Astrocyte (in vitro differentiated cells and primary cell): ENCODE measurements around the gene PDCD1. TPM values are rescaled to one million over a fixed set of nuclear protein-coding genes. Genes with fewer than 3 reads are reported as not detected.

Experiments used
- DNase-seq: peaks from one replicate; pipeline ENCODE4 v3.0.0-alpha.2; 2010; ENCODE audit warnings: low read depth
- FAIRE-seq: peaks from 2 replicates; lab custom pipeline; 2011; peaks lifted over from hg19 to GRCh38; lab: Jason Lieb, UNC
- H2AFZ ChIP-seq: 2 replicates; pipeline ENCODE4 v1.6.0; 2012; ENCODE audit warnings: low read depth, low read length, inconsistent platforms
- H3K27ac ChIP-seq: 2 replicates; pipeline ENCODE4 v1.5.1; 2011; ENCODE audit warnings: low read depth, low read length, inconsistent platforms
- H3K27me3 ChIP-seq: 2 replicates; pipeline ENCODE4 v1.6.0; 2011; ENCODE audit warnings: low read length, inconsistent platforms; ENCODE audit not compliant: insufficient read depth
- H3K36me3 ChIP-seq: 2 replicates; pipeline ENCODE4 v1.5.1; 2011; ENCODE audit warnings: low read length, inconsistent platforms; ENCODE audit not compliant: insufficient read depth
- H3K4me1 ChIP-seq: 2 replicates; pipeline ENCODE4 v1.5.1; 2011; ENCODE audit warnings: low read length, inconsistent platforms; ENCODE audit not compliant: insufficient read depth
- H3K4me2 ChIP-seq: 2 replicates; pipeline ENCODE4 v1.6.0; 2012; ENCODE audit warnings: low read length, inconsistent platforms
- H3K4me3 ChIP-seq: 2 replicates; pipeline ENCODE4 v1.5.1; 2011; ENCODE audit warnings: low read depth, mild to moderate bottlenecking, low read length, inconsistent platforms; ENCODE audit not compliant: insufficient read depth
- H3K79me2 ChIP-seq: 2 replicates; pipeline ENCODE4 v1.6.0; 2012; ENCODE audit warnings: mild to moderate bottlenecking, low read length, inconsistent platforms; ENCODE audit not compliant: insufficient read depth
- H3K9ac ChIP-seq: 2 replicates; pipeline ENCODE4 v1.6.0; 2012; ENCODE audit warnings: mild to moderate bottlenecking, low read length, inconsistent platforms
- H3K9me3 ChIP-seq: 2 replicates; pipeline ENCODE4 v1.5.1; 2012; ENCODE audit warnings: low read depth, mild to moderate bottlenecking, low read length, inconsistent platforms; ENCODE audit not compliant: insufficient read depth
- H4K20me1 ChIP-seq: 2 replicates; pipeline ENCODE4 v1.6.0; 2012; ENCODE audit warnings: low read length, inconsistent platforms; ENCODE audit not compliant: insufficient read depth
- H3K27ac Mint-ChIP-seq: one replicate; pipeline ENCODE4 v1.8.0; 2021; ENCODE audit warnings: mild to moderate bottlenecking, mixed read lengths; ENCODE audit not compliant: unreplicated experiment
- H3K27me3 Mint-ChIP-seq: one replicate; pipeline ENCODE4 v1.8.0; 2021; ENCODE audit warnings: low read depth, mixed read lengths; ENCODE audit not compliant: unreplicated experiment
- H3K36me3 Mint-ChIP-seq: one replicate; pipeline ENCODE4 v1.8.0; 2021; ENCODE audit warnings: low read depth, mixed read lengths; ENCODE audit not compliant: unreplicated experiment
- H3K4me1 Mint-ChIP-seq: one replicate; pipeline ENCODE4 v1.8.0; 2021; ENCODE audit warnings: low read depth, mixed read lengths; ENCODE audit not compliant: unreplicated experiment
- H3K4me3 Mint-ChIP-seq: one replicate; pipeline ENCODE4 v1.8.0; 2021; ENCODE audit warnings: mild to moderate bottlenecking, moderate library complexity, mixed read lengths; ENCODE audit not compliant: unreplicated experiment
- H3K9me3 Mint-ChIP-seq: one replicate; pipeline ENCODE4 v1.8.0; 2021; ENCODE audit warnings: mild to moderate bottlenecking, mixed read lengths; ENCODE audit not compliant: unreplicated experiment
- EZH2 ChIP-seq: IDR thresholded peaks from 2 replicates; pipeline ENCODE4 v1.6.1; 2012; ENCODE audit warnings: mild to moderate bottlenecking, low read length, inconsistent platforms; ENCODE audit not compliant: insufficient read depth
- total RNA-seq: library from RNA; stranded (reverse); gene quantifications from 2 replicates; pipeline ENCODE4 v1.2.1, GENCODE V29; 2021
- TF ChIP-seq, protein P1 (sequence below): IDR thresholded peaks from 2 replicates; pipeline ENCODE4 v1.5.1; 2011; ENCODE audit warnings: low read depth, mild to moderate bottlenecking, inconsistent platforms, low read length, moderate library complexity; ENCODE audit not compliant: insufficient read depth

The PDCD1 gene
- total RNA-seq, 1 donor from 2014 or later: not detected

DNA sequence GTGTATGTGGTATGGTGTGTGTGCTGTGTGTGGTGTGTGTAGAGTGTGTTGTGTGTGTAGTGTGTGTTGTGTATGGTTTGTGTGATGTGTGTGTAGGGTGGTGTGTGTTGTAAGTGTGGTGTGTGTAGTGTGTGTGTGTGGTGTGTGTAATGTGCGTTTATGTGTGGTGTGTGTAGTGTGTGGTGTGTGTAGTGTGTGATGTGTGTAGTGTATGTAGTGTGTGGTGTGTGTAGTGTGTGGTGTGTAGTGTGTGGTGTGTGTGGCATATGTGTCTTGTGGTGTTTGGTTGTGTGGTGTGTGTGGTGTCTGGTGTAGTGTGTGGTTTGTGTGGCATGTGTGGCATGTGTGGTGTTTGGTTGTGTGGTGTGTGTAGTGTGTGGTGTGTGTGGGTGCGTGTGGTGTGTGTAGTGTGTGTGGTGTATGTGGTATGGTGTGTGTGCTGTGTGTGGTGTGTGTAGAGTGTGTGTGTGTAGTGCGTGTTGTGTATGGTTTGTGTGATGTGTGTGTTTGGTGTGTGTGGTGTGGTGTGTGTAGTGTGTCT, 6.8 kb upstream of the PDCD1 start:
- FAIRE-seq: peak; percentile 81
- H3K9ac ChIP-seq: no peak overlapping the region
- no peak overlapping the region for H3K27ac Mint-ChIP-seq

GRCh38 chr2:241864850-241865213, 6.1 kb upstream of the PDCD1 start:
- H3K79me2 ChIP-seq: no peaks in the 10 kb centered on the region
- TF ChIP-seq EZH2: no peak
- TF ChIP-seq, protein P1, sequence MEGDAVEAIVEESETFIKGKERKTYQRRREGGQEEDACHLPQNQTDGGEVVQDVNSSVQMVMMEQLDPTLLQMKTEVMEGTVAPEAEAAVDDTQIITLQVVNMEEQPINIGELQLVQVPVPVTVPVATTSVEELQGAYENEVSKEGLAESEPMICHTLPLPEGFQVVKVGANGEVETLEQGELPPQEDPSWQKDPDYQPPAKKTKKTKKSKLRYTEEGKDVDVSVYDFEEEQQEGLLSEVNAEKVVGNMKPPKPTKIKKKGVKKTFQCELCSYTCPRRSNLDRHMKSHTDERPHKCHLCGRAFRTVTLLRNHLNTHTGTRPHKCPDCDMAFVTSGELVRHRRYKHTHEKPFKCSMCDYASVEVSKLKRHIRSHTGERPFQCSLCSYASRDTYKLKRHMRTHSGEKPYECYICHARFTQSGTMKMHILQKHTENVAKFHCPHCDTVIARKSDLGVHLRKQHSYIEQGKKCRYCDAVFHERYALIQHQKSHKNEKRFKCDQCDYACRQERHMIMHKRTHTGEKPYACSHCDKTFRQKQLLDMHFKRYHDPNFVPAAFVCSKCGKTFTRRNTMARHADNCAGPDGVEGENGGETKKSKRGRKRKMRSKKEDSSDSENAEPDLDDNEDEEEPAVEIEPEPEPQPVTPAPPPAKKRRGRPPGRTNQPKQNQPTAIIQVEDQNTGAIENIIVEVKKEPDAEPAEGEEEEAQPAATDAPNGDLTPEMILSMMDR: no peak
- peaks cover 20% of the 10 kb centered on the region for H4K20me1 ChIP-seq
- FAIRE-seq (no peak), DNase-seq (no peak)
- H3K36me3 ChIP-seq: no peaks in the 10 kb centered on the region
- Mint-ChIP-seq H3K36me3 (no peaks in the 10 kb centered on the region), H3K4me1 (no peaks in the 10 kb centered on the region), H3K27me3 (peaks cover 10% of the 10 kb centered on the region), H3K4me3 (no peak overlapping the region), H3K27ac (no peak overlapping the region), H3K9me3 (no peaks in the 10 kb centered on the region)
- H3K27ac ChIP-seq: no peak overlapping the region
- peaks cover 15% of the 10 kb centered on the region for H3K9me3 ChIP-seq
- H3K27me3 ChIP-seq: peaks cover 35% of the 10 kb centered on the region
- H3K4me1 ChIP-seq: no peaks in the 10 kb centered on the region
- H2AFZ ChIP-seq: no peak overlapping the region
- no peak overlapping the region for H3K4me3 ChIP-seq
- H3K4me2 ChIP-seq: no peak overlapping the region
- H3K9ac ChIP-seq: no peak overlapping the region

More for the DNA sequence above, 6.8 kb upstream of the PDCD1 start:
- Mint-ChIP-seq H3K4me3 (no peak overlapping the region), H3K36me3 (no peaks in the 10 kb centered on the region), H3K9me3 (no peaks in the 10 kb centered on the region), H3K27me3 (peaks cover 10% of the 10 kb centered on the region), H3K4me1 (no peaks in the 10 kb centered on the region)
- no peak for TF ChIP-seq EZH2
- TF ChIP-seq, protein P1: no peak
- H3K27me3 ChIP-seq: peaks cover 37% of the 10 kb centered on the region
- DNase-seq: no peak
- no peak overlapping the region for H2AFZ ChIP-seq
- no peaks in the 10 kb centered on the region for H3K79me2 ChIP-seq
- no peak overlapping the region for H3K4me3 ChIP-seq
- no peak overlapping the region for H3K27ac ChIP-seq
- H3K4me1 ChIP-seq: no peaks in the 10 kb centered on the region
- H3K4me2 ChIP-seq: no peak overlapping the region
- H4K20me1 ChIP-seq: peaks cover 20% of the 10 kb centered on the region
- peaks cover 15% of the 10 kb centered on the region for H3K9me3 ChIP-seq
- no peaks in the 10 kb centered on the region for H3K36me3 ChIP-seq

DNA sequence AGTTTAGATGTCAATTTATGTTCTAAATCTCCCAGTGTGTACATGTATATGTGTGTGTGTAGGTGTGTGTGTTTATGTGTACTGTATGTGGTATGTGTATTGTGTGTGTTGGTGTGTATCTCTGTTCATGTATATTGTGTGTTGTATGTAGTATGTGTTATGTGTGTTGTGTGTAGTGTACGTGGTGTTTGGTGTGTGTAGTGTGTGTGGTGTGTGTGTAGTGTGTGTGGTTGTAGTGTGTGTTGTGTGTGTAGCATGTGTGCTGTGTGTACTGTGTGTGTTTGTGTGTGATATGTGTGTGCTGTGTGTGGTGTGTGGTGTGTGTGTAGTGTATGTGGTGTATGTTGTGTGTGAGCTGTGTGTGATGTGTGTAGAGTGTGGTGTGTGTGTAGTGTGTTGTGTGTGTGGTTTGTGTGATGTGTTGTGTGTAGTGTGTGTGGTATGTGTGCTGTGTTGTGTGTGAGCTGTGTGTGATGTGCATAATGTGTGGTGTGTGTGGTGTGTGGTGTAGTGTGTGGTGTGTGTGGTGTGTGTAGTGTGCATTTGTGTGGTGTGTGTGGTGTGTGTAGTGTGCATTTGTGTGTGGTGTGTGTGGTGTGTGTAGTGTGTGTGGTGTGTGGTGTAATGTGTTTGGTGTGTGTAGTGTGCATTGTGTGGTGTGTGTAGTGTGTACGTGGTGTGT, 5.6 kb upstream of the PDCD1 start:
- Histone ChIP-seq H3K9ac (no peak overlapping the region), H3K4me3 (no peak overlapping the region), H3K27ac (no peak overlapping the region), H4K20me1 (peaks cover 20% of the 10 kb centered on the region), H3K4me1 (no peaks in the 10 kb centered on the region), H3K4me2 (no peak overlapping the region), H3K36me3 (no peaks in the 10 kb centered on the region), H2AFZ (no peak overlapping the region), H3K79me2 (no peaks in the 10 kb centered on the region), H3K9me3 (peaks cover 15% of the 10 kb centered on the region), H3K27me3 (peaks cover 35% of the 10 kb centered on the region)
- TF ChIP-seq EZH2: no peak
- TF ChIP-seq, protein P1: no peak
- no peaks in the 10 kb centered on the region for H3K9me3 Mint-ChIP-seq
- H3K27me3 Mint-ChIP-seq: peaks cover 13% of the 10 kb centered on the region
- no peaks in the 10 kb centered on the region for H3K4me1 Mint-ChIP-seq
- FAIRE-seq (peak; percentile 63), DNase-seq (no peak)
- no peaks in the 10 kb centered on the region for H3K36me3 Mint-ChIP-seq
- no peak overlapping the region for H3K27ac Mint-ChIP-seq
- H3K4me3 Mint-ChIP-seq: no peak overlapping the region
